ENCODE results near the gene STX12.
"Not testable (repeated sequence)": the region's sequence is repeated elsewhere in the genome, so short reads cannot be mapped to it uniquely, and the experiment has no call there.

Gene STX12

GRCh38 chr1:27831568-27832410 is 58.8 kb downstream of the STX12 start:
- no peak for DNase-seq

- no peak for DNase-seq
Measured at GRCh38 chr1:27832762-27833161, 59.7 kb downstream of the STX12 start.

DNA sequence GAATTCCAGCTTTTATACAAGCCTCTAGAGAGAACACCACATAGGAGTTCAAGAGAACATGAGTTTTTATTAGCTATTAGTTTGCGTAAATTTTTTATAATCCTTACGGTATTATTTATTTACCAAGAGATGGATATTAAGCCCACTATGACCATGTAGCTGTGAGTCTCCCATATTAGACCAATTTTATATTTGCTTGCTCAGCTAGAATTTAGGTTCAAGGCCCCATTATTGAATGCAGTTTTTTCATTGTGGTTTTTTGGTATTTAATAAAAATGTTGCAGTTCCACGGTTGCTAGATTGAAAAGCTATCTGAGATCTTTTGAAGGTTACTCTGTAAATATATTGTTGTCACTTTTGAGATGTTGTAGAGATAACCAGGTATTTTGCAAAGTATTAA is 60.5 kb downstream of the STX12 start:
- DNase-seq, result no peak

- DNase-seq, result no peak
Measured at GRCh38 chr1:27835046-27835445, 62.0 kb downstream of the STX12 start.

- DNase-seq, result no peak
Measured at GRCh38 chr1:27835501-27835900, 62.5 kb downstream of the STX12 start.

DNA sequence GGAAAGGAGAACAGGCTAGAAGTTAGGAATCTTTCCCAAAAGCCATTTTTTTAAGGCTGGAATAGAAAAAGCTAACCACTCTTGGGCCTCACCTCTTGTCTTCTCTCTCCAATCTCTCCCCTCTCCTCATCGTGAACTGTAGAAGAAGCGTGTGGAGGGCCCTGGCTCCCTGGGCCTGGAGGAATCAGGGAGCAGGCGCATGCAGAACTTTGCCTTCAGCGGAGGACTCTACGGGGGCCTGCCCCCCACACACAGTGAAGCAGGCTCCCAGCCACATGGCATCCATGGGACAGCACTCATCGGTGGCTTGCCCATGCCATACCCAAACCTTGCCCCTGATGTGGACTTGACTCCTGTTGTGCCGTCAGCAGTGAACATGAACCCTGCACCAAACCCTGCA is 76.9 kb downstream of the STX12 start:
- DNase-seq, result peak in 1 of 2 experiments; percentile 7

GRCh38 chr1:27855085-27855484 is 82.1 kb downstream of the STX12 start:
- DNase-seq, result no peak

DNA sequence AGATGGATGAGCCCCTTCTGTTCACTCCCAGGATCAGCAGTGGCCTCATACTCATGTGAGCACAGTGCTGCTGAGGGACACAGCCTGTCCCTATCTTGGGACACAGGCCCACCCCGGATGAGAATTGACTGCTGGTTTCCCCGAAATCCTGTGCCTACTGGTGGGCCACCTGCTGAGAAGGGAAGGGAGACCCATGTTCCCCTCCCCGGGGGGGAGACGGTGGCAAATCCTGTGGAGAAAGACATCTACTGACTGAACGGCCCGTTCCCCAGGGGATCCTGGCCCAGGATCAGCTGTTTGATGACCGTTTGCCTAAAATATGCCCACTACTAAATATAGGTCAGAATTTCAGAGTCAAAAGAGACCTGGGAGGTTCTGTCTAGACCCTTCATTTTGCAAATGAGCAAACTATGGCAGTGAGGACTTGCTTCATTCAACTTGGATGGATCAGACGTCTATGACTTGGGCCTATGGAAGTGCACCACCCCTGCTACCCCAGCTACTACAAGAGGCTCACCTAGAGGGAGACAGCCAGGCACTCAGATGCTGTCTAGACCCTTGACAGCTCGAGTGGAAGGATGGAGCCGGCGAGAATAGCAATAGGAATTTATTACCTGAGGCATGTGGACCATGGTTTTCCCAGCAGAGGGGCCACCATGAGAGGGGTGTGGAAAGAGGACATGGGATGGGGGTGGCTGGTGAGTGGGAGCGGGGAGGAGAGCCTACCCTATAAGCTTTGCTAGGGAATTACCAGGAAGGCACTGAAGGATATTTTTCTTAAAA is 83.7 kb downstream of the STX12 start:
- peak in 1 of 2 experiments; percentile 14 for DNase-seq

DNA sequence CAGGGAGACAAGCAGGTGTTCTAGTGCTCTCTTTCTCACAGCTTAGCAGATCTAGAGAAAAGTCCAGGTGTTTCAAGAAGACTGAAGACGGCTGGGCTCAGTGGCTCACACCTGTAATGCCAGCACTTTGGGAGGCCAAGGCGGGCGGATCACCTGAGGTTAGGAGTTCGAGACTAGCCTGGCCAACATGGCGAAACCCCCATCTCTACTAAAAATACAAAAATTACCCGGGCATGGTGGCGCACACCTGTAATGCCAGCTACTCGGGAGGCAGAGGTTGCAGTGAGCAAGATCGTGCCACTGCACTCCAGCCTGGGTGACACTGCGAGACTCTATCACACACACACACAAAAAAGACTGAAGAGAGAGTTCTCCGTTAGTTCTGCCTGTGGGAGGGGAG is 84.5 kb downstream of the STX12 start:
- not testable (repeated sequence) for DNase-seq

DNA sequence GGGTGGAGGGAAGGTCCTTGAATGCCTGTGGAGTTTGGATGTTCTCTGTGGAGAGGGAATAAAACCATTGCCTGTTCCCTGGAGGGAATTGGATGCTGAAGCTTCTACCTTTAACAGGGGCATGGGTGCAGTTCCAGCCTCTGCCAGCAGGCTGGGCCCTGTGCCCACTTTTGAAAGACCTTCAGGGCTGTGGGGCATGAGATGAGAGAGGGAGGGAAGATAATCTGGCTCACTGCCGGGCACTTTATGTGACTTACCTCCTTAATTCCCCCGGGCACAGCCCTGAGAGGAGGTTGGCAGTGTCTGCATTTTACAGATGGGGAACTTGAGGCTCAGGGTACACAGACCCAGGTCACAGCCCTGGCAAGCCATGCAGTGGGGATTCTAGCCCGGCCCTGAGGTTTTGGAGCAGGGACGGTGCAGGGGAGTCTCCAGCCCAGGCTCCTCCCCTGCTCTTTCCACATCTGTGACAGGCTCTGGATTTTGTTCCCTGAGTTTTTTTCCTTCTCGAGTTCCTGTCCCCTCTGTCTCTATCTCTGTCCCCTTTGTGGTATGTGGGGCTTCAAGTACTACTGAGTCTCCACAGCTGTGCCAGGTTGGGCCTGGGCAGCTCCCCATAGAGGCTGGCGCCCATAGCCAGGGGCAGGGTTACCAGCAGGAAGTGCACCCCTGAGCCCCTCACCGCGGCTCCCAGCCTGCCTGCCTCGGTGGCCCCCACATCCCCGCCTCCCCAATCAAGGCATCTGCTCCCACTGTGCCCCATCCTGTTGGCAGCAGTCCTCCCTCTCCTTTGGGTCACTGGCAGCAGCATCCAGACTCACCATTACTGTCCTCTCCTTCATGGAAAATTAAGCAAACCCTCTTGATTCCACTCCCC is 85.3 kb downstream of the STX12 start:
- DNase-seq, result peak; percentile 89 to 93

DNA sequence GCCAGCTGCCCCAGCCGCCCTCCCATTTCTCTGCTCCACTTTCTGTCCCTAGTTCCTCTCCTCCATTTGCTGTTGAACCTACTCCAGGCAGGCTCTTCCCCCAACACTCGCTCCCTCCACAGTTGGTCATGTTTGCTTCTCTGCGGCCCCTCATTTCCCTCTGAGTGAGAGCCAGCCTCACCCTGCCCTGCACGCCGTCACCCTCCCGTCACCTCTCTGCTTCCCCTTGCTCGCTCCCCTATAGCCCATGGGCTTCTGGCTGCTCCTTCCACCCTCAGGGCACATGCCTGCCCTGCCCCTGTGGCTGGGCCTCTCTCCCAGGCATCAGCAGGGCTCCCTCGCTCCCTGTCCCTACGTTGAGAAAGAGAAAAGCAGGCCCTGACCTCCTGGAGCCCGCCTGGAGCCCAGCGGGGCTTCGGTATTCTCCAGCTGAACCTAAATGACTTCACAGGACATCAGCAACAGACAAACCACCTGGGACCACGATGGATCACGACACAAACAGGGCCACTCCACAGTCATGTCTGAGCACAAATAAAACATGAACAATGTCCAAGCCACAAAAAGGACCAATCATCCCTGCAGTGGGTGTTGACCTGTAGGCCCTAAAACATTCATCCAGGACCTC is 86.0 kb downstream of the STX12 start:
- no peak for DNase-seq

DNA sequence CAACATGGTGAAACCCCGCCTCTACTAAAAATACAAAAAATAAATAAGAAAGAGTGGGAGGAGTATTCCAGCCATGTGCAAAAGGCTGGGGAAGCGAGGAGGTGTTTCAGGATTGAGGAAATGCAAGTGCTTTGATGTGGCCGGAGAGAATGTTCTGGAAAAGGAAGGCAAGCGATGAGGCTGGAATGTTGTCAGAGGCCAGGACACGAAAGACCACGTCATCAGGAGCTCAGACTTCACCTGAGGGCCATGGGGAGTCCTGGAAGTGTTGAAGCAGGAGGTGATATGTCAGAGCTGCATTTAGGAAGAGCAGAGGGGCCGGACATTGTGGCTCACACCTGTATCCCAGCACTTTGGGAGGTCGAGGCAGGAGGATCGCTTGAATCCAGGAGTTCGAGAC is 88.4 kb downstream of the STX12 start:
- no peak for DNase-seq

GRCh38 chr1:27862004-27862403 is 89.0 kb downstream of the STX12 start:
- no peak for DNase-seq

- no peak for DNase-seq
Measured at GRCh38 chr1:27862671-27863537, 89.9 kb downstream of the STX12 start.

- no peak for DNase-seq
Measured at GRCh38 chr1:27863538-27863915, 90.5 kb downstream of the STX12 start.

DNA sequence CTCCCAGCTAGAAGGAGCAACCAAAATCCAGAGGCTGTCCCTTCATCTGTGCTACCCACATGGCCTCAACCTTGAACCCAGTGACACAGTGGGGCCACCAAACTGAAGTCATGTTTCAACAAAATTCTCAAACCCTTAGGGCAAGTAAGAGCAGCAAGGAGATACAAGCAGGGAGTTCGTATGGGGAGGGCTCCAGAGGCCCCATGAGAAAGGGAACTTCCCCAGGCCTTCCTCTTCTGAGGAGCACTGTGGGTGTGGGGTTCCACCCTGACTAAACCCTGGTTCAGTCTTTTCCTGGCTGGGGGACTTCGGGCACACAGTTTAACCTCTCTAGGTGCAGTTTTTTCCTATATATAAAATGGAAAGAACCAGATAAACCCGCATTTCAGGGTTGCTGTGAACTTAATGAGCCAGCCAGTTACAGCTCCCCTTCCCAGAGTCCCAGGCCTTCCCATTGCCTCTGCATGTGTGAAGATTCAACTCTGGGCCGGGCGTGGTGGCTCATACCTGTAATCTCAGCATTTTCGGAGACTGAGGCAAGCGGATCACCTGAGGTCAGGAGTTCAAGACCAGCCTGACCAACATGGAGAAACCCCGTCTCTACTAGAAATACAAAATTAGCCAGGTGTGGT is 91.4 kb downstream of the STX12 start:
- DNase-seq, result peak; percentile 51 to 53

DNA sequence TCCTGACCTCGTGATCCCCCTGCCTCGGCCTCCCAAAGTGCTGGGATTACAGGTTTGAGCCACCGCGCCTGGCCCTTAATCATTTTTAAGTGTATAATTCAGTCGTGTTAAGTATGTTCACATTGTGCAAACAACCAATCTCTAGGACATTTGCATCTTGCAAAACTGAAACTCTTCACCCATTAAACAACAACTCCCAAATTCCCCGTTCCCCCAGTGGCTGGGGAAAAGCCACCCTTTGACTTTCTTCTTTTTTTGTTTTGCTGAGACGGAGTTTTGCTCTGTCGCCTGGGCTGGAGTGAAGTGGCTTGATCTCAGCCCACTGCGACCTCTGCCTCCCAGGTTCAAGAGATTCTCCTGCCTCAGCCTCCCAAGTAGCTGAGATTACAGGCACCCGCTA is 92.8 kb downstream of the STX12 start:
- DNase-seq, result no peak

DNA sequence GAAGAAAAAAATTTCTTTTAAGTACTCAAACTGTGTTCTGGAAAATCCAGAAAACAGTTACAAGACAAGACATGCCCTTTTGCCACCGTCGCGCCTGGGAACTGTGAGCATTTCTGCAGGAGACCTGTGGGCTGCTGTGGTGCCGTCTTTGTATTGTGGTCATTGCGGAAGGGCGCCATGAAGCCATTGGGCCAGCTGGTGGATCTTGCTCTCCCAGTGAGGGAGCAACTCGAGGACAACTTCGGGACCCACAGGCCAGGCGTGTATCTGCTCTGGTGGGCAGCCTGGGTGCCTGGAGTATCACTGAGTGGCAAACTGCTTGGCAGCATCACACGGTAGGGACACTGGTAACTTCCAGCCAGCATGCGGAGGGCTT is 95.5 kb downstream of the STX12 start:
- no peak for DNase-seq

- DNase-seq, result peak; percentile 73
Measured at GRCh38 chr1:27868932-27869718, 96.1 kb downstream of the STX12 start.

GRCh38 chr1:27869719-27870085 is 96.7 kb downstream of the STX12 start:
- no peak for DNase-seq

All from activated T-cell treated with anti-CD3 and anti-CD28 coated beads, Interleukin-2, amount 50 U/mL, for 48 hours (primary cell).